HEK293 (cell line): ENCODE data around the gene LRRC2.

Source experiments
- ZNF121 ChIP-seq: fragments of 450-650 bp; formaldehyde crosslinking; IDR thresholded peaks from 2 replicates; pipeline ENCODE4 v1.5.1; 2016; ENCODE audit warnings: missing biosample characterization, missing genetic modification characterization
- ZNF658 ChIP-seq: fragments of 450-650 bp; formaldehyde crosslinking; IDR thresholded peaks from 2 replicates; pipeline ENCODE4; 2016; ENCODE audit warnings: missing biosample characterization, missing genetic modification characterization
- TF ChIP-seq, protein P1 (sequence below): fragments of 450-650 bp; formaldehyde crosslinking; IDR thresholded peaks from 2 replicates; pipeline ENCODE4 v1.5.1; 2016; ENCODE audit warnings: missing biosample characterization, missing genetic modification characterization

DNA sequence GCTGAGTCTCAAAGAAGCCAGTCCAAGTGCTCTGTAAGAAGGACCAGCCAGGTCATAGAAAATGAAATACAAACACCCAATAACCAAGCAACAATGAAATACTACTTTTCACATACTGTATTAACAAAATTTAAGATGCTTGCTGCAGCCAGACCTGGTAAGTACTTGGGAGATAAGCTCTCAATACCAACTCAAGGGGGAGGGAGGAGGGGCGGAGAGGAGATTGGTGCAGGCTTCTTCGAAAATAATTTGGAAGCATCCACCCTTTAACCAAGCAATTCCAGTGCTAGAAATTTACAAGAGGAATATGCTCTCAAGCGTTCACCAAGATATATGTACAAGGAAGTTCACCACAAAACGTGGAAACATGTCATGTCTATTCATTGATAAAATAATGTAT is 7.6 kb upstream of the LRRC2 start:
- TF ChIP-seq ZNF121 (no peak), ZNF658 (tag by site-specific recombination) (no peak)
- TF ChIP-seq, protein P1, sequence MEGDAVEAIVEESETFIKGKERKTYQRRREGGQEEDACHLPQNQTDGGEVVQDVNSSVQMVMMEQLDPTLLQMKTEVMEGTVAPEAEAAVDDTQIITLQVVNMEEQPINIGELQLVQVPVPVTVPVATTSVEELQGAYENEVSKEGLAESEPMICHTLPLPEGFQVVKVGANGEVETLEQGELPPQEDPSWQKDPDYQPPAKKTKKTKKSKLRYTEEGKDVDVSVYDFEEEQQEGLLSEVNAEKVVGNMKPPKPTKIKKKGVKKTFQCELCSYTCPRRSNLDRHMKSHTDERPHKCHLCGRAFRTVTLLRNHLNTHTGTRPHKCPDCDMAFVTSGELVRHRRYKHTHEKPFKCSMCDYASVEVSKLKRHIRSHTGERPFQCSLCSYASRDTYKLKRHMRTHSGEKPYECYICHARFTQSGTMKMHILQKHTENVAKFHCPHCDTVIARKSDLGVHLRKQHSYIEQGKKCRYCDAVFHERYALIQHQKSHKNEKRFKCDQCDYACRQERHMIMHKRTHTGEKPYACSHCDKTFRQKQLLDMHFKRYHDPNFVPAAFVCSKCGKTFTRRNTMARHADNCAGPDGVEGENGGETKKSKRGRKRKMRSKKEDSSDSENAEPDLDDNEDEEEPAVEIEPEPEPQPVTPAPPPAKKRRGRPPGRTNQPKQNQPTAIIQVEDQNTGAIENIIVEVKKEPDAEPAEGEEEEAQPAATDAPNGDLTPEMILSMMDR (tag by site-specific recombination), result no peak
